ENCODE measurements around the gene ISCA2. TPM values are rescaled to one million over a fixed set of nuclear protein-coding genes. Genes with fewer than 3 reads are reported as not detected.
A peak's percentile ranks its signal among the peaks of the same experiment; 100 is the strongest.
"Not testable (repeated sequence)": the region's sequence is repeated elsewhere in the genome, so short reads cannot be mapped to it uniquely, and the experiment has no call there.

Gene ISCA2
- total RNA-seq, 1 donor from 2014 or later: 16.9 TPM

- no peak for TF ChIP-seq CTCF (IDR thresholded peaks at IDR 0.05)
- Mint-ChIP-seq H3K27me3 (ENCODE audit: low read depth) (no peaks in the 10 kb centered on the region), H3K36me3 (ENCODE audit: low read depth) (peaks cover 29% of the 10 kb centered on the region), H3K9me3 (ENCODE audit: low read depth) (no peaks in the 10 kb centered on the region), H3K4me1 (ENCODE audit: low read depth) (peaks cover 23% of the 10 kb centered on the region), H3K27ac (ENCODE audit: unreplicated experiment) (peak overlapping the region; percentile 57), H3K4me3 (ENCODE audit: unreplicated experiment) (no peak overlapping the region)
- DNase-seq (ENCODE audit: low spot score): no peak
Measured at GRCh38 chr14:74535756-74536325, 42.3 kb downstream of the ISCA2 start.

- not testable (repeated sequence) for H3K9me3 Mint-ChIP-seq (ENCODE audit: low read depth); H3K27me3 Mint-ChIP-seq (ENCODE audit: low read depth)
- H3K27ac Mint-ChIP-seq (ENCODE audit: unreplicated experiment): peak overlapping the region; percentile 57
Measured at GRCh38 chr14:74536336-74536735, 42.8 kb downstream of the ISCA2 start.

GRCh38 chr14:74538411-74539391 lies 45.1 kb downstream of the ISCA2 start:
- peaks cover 26% of the 10 kb centered on the region for H3K36me3 Mint-ChIP-seq (ENCODE audit: low read depth)
- no peak for TF ChIP-seq CTCF (IDR thresholded peaks at IDR 0.05)
- peak overlapping the region; percentile 29 for H3K27ac Mint-ChIP-seq (ENCODE audit: unreplicated experiment)
- no peak overlapping the region for H3K4me3 Mint-ChIP-seq (ENCODE audit: unreplicated experiment)
- peaks cover 15% of the 10 kb centered on the region for H3K4me1 Mint-ChIP-seq (ENCODE audit: low read depth)
- peak; percentile 38 for DNase-seq (ENCODE audit: low spot score)
- H3K27me3 Mint-ChIP-seq (ENCODE audit: low read depth): no peaks in the 10 kb centered on the region
- no peaks in the 10 kb centered on the region for H3K9me3 Mint-ChIP-seq (ENCODE audit: low read depth)

More at GRCh38 chr14:74536336-74536735, 42.8 kb downstream of the ISCA2 start:
- DNase-seq (ENCODE audit: low spot score); H3K4me3 Mint-ChIP-seq (ENCODE audit: unreplicated experiment): not testable (repeated sequence)
- peaks cover 23% of the 10 kb centered on the region for H3K4me1 Mint-ChIP-seq (ENCODE audit: low read depth)
- H3K36me3 Mint-ChIP-seq (ENCODE audit: low read depth): peaks cover 28% of the 10 kb centered on the region

- peak; percentile 24 for DNase-seq (ENCODE audit: low spot score)
- peaks cover 24% of the 10 kb centered on the region for H3K36me3 Mint-ChIP-seq (ENCODE audit: low read depth)
Measured at GRCh38 chr14:74539503-74539902, 45.9 kb downstream of the ISCA2 start.

GRCh38 chr14:74541225-74541624 lies 47.7 kb downstream of the ISCA2 start:
- Mint-ChIP-seq H3K9me3 (ENCODE audit: low read depth) (no peaks in the 10 kb centered on the region), H3K27me3 (ENCODE audit: low read depth) (no peaks in the 10 kb centered on the region), H3K4me1 (ENCODE audit: low read depth) (peaks cover 33% of the 10 kb centered on the region), H3K27ac (ENCODE audit: unreplicated experiment) (no peak overlapping the region), H3K4me3 (ENCODE audit: unreplicated experiment) (no peak overlapping the region), H3K36me3 (ENCODE audit: low read depth) (peaks cover 28% of the 10 kb centered on the region)
- TF ChIP-seq CTCF (IDR thresholded peaks at IDR 0.05): no peak
- no peak for DNase-seq (ENCODE audit: low spot score)

More at GRCh38 chr14:74539503-74539902, 45.9 kb downstream of the ISCA2 start:
- H3K27ac Mint-ChIP-seq (ENCODE audit: unreplicated experiment): no peak overlapping the region
- H3K4me3 Mint-ChIP-seq (ENCODE audit: unreplicated experiment): no peak overlapping the region
- TF ChIP-seq CTCF (IDR thresholded peaks at IDR 0.05): no peak
- H3K9me3 Mint-ChIP-seq (ENCODE audit: low read depth): no peaks in the 10 kb centered on the region
- H3K27me3 Mint-ChIP-seq (ENCODE audit: low read depth): no peaks in the 10 kb centered on the region
- H3K4me1 Mint-ChIP-seq (ENCODE audit: low read depth): peaks cover 19% of the 10 kb centered on the region
